AG08396 (cell line): ENCODE measurements around the gene EEF2K.
"Not testable (repeated sequence)": the region's sequence is repeated elsewhere in the genome, so short reads cannot be mapped to it uniquely, and the experiment has no call there.

Experiments
- DNase-seq: peaks from one replicate; pipeline ENCODE4 v3.0.0; 2012; ENCODE audit warnings: low spot score, mixed read lengths

EEF2K gene

DNA sequence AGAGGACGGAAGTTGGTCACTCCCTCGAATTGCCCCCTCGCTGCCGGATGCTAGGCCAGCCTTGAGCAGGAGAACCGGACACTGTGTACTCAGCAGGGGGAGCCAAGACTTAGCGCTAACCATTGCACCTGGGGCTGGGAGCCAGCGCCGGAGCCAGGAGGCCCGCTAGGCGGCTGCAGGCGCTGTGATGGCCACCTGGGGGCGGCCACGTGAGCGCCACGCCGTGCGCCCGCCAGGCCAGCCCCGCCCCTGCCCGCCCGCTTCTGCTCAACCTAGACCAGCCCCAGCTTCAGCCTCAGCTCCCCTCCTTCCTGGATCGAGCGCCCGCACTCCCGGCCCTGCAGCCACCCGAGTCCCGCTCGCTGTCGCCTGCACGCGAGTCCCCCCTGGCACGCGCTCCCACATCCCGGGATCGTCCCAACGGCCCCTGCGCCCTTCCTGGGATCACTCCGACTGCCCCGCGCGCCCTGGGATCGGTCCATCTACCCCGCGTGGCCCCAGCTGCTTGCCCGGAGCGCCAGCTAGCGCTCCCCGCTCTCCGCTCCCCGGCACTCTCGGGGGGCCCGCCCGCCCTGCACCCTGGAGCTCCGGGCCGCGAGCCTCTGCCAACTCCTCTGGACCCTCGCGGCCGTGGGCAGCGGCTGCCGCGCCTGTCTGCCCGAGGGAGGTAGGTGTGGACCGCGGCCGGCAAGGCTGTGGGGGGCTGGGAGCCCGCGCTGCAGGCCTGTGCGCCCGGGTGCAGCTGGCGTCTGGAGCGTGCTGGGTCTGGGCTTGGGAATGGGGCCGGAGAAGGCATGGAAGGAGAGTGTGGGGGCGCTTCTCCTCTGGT, at the start of gene EEF2K:
Gene EEF2K (plus strand): TSS at position 266 of the 829 bp plus-strand sequence. CDS start 19,452 bp downstream, outside the sequence.
- DNase-seq, result peak; percentile 96

DNA sequence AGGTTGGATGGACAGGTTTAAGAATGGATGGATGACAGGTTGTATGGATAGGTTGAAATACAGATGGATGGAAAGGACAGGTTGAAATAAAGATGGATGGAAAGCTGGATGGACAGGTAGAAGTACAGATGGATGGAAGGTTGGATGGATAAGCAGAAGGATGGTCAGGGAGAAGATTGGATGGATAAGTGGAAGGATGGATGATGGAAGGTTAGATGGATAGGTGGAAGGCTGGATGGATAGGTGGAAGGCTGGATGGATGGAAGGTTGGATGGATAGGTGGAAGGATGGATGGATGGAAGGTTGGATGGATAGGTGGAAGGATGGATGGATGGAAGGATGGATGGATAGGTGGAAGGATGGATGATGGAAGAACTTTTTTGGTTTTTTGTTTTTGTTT, 44.7 kb upstream of the EEF2K start:
- DNase-seq, result no peak

DNA sequence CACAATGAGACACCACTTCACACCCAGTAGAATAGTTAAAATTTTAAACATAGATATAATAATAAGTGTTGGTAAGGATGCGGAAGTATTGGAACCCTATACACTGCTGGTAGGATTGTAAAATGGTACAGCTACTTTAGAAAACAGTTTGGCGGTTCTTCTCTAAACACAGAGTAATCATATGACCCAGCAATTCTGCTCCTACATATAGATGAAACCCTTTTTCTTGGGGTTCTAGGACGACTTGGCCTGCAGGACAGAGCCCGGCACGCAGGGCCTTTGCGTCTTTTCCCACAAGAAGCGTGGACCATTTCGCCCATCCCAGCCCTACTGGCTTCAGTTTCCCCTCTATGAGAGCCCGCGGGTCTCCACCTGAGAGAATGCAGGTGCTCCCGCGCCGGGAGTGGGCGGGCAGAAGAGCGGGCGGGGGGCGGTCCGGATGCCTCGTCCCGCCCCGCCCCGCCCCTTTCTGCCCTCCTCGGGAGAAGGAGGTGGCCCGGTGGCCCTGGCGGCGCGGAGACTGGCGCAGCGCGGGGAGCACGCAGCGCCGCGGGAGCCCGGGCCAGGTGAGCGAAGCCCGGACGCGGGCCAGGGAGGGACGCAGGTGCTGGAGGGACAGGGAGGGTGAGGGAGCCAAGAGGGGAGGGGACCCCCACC, 44.0 kb upstream of the EEF2K start, which contains the start of gene SDR42E2:
Gene SDR42E2 (plus strand): TSS at position 508 of the 657 bp plus-strand sequence. CDS start 3,077 bp downstream, outside the sequence.
- no peak for DNase-seq

- DNase-seq, result no peak
These were observed 43.4 kb upstream of the EEF2K start for GRCh38 chr16:22162656-22163009.

DNA sequence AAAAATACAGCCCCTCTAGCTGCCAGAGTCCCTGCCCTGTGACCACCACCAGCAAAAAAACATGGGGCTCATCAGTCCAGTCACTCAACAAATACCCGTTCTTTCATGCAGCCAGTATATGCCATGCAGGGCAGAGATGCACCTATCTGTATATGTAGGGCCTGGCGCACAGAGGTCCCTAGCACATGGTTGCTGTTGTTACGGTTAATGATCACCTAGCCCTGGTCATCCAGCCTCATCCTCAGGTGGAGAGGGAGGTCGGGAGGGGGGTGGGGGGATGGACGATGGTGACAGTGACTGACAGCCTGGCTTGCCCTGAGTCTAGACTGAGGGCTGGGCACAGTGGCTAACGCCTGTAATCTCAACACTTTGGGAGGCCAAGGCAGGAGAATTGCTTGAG, 42.3 kb upstream of the EEF2K start:
- no peak for DNase-seq

DNA sequence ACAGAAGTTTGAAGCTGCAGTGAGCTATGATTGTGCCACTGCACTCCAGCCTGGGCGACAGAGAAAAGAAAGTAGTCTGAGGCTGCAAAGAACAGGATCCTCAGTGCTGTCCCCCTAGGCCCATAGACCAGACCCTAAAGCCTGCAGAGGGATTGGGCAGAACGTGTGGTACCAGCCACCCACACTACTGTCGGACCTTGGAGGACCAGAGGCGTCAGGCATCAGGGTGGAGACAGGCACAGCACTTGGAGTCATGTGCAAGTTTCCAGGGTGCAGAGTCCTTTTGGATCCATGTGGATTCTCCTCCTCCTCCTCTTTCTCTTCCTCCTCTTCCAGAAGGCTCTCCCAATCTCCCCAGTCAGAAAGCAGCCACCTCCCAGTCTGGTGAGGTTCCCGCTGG, 41.6 kb upstream of the EEF2K start:
- no peak for DNase-seq

GRCh38 chr16:22165508-22166285, 40.4 kb upstream of the EEF2K start:
- no peak for DNase-seq

DNA sequence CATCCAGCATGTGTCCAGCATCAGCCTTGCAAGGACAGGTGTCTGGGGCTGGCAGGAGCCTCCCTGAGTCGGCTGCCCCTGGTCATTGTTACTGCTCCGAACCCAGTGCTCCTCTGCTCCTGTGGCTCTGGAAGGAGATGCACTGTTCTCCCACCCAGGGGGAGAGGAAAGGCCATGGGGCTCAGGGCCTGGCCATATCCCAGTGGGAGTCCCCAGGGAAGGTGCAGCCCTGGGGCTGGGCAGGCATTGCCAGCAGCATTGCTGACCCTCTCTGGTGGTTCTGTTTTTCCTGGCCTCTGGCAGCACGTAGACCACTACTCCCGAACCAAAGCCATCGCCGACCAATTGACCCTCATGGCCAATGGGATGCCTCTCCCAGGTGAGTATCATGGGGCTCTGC, 34.1 kb upstream of the EEF2K start:
- DNase-seq, result no peak

DNA sequence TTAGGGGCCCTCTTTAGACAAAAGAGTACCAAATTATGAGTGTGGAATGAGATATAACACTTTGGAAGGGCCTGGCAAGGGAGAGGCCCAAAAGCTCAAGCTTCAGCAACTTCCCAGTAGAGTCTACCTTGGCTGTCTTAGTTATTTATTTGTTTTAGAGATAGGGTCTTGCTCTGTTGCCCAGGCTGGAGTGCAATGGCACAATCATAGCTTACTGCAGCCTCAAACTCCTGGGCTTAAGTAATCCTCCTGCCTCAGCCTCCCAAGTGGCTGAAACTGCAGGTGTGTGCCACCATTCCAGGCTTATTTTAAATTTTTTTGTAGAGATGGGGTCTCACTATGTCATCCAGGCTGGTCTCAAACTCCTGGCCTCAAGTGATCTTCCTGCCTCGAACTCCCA, 33.4 kb upstream of the EEF2K start:
- not testable (repeated sequence) for DNase-seq

DNA sequence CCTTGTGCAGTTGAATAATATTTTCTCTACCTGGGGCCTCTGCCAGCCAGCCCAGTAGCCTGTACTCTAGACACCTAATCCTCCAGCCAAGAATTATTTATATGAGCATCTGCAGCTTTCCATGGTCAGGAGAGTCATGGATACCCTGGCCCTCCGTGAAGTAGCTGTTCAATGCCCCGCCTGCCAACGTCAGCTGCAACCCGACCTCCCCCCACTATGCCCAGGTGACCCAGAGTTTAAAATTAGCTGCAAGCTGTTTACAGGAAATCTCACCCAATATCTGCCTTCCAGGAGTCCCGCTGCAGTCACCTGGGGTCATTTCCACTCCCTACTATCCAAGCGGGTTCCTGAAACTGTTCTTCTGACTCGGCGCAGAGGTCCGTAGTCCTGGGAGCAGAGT, 31.4 kb upstream of the EEF2K start:
- no peak for DNase-seq

GRCh38 chr16:22177968-22178930, 27.8 kb upstream of the EEF2K start:
- no peak for DNase-seq

DNA sequence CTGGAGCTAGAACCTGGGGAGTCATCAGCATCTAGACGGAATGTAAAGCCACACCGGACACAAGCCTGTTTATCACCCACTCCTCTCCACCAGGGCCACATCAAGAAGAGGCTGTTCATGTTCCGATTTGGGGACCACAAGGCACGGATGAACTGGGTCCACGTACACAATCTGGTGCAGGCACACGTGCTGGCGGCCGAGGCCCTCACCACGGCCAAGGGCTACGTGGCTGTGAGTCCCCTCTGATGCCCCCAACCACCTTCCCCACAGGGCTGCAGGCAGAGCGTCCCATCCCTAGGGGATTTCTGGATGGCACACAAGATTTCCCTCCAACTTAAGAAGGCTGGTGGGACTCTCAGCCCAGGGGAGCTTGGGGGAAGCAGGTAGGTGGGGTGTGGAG, 24.7 kb upstream of the EEF2K start:
- DNase-seq, result no peak

DNA sequence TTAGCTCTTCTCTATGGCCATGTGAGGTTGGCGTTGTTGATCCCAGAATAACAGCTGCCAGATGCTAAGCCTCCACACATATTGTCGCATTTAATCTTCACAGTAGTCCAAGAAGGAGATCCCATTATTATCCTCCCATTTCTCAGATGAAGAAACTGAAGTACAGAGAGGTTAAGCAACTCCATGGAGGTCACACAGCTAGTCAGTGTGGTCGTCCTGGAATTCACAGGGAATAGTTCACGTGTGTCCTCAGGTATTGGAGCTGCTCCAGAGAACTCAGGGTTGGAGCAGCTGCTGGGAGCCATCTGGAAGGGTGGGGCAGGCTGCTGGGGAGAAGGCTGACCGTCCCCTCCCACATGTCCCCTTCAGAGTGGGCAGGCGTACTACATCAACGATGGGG, 24.2 kb upstream of the EEF2K start:
- no peak for DNase-seq

GRCh38 chr16:22183335-22183734, 22.7 kb upstream of the EEF2K start:
- no peak for DNase-seq

DNA sequence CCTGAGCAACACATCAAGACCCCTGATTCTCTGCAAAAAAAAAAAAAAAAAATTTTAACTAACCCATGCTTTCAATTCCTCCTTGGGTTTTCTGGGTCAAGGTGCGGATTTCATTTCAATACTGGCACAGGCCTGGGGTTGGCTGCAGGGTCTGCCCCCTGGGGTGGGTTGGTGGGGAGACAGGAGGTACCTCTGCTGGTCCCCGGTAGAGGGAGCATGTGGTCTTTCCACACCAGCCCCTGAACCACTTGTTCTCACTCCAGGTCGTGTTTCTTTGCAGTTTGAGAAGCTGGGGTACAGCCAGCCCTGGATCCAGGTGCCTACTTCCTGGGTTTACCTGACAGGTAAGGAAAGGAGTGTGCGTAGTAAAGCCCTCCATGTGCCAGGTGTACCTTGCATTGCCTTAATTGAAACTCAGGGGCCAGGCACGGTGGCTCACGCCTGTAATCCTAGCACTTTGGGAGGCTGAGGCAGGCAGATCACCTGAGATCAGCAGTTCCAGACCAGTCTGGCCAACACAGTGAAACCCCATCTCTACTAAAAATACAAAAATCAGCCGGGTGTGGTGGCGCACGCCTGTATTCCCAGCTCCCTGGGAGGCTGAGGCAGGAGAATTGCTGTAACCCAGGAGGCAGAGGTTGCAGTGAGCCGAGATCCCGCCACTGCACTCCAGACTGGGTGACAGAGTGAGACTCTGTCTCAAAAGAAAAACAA, 22.0 kb upstream of the EEF2K start:
- DNase-seq, result no peak

DNA sequence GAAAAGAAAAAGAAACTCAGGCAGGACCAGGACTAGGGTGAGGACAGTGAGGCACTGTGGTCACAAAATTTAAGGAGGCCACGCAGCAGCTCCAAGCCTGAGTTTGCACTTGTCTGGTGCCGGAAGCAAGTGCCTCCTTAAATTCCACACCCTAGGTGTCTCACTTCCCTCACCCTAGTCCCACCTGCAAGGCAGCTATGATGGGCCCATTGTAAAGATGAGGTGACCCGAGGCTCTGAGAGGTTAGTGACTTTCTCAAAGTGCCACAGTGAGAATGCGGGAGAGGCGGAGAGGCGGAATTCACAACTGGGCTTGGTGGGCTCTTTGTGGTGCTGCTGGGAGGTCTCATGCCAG, 21.5 kb upstream of the EEF2K start:
- DNase-seq, result no peak

DNA sequence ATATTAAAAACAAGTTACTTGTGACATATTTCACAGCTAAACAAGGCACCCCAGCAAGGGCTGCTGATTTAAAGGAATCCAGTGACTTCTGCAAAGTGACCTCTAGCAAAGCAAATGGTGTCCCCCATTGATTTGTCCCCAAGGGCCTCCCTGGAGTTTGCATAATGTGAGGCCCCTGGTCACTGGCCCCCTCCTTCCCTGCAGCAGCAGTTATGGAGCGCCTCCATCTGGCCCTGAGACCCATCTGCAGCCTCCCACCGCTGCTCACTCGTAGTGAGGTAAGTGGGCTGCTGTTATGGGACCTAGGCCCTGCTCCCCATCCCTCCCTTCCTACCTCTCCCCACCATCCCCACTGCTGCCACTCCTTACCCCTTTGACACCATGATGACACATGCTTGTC, 19.6 kb upstream of the EEF2K start:
- no peak for DNase-seq

DNA sequence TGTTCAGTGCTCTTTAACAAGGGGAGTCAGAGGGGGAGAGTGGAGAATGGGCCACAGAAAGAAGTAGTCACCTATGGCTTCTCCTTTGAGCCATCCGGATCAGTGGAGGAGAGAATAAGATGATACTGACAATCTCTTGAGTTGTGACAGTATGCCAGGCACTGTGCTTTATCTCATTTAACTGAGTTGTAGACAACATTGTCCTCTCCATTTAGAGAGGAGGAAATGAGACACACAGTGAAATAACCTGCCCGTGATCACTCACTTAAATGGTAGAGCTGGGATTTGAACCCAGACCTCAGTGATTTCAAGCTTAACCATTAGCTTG, 17.8 kb upstream of the EEF2K start:
- no peak for DNase-seq

GRCh38 chr16:22188595-22189442, 17.3 kb upstream of the EEF2K start:
- peak; percentile 75 for DNase-seq

DNA sequence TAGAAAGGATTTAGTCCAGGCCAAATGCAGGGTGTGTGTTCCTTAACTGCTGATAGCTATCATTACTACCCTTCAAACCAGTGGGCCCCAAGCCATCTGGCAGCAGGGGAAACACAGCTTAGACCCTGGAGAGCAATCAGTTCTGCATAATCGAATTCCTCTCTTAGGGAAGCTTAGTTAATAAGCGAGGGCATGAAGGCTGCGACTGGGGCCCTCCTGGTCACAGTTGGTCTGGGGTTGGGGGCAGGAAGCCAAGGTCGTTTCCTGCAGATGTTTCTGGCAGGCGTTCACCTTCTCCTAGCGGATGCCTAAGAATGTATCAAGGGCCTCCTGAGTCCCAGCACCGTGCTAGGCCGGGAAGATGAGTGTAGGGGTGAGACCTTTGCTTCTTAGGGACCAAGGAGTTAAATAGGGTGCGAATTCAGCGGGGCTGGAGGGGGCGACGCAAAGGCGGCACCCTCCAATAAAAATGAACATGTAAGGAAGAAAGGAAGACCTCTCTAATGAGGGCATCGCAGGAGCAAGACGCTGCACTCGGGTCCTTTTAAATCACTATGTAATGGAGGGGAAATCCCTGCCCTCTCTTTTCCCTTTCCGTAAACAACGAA, 16.5 kb upstream of the EEF2K start:
- no peak for DNase-seq
